ENCODE results near the gene IP6K1.
"Not testable (repeated sequence)": the region's sequence is repeated elsewhere in the genome, so short reads cannot be mapped to it uniquely, and the experiment has no call there.

The IP6K1 gene

GRCh38 chr3:49780080-49780974, 6.0 kb downstream of the IP6K1 start:
- H3K4me3 ChIP-seq (ENCODE audit: extremely low read depth, insufficient read depth, low read length, poor library complexity, severe bottlenecking), result no peak overlapping the region
- peaks cover 5% of the 10 kb centered on the region for H3K4me1 ChIP-seq (ENCODE audit: control insufficient read depth, insufficient read depth, low read length, poor library complexity, severe bottlenecking)
- peak overlapping the region; percentile 12 for H3K27ac ChIP-seq (ENCODE audit: low read depth, low read length, severe bottlenecking)
- 100% methylated on average over 2 of the region's 4 CpGs for WGBS, 2 experiments (ENCODE audit: insufficient coverage in 2 of 2)
- no peaks in the 10 kb centered on the region for H3K9me3 ChIP-seq (ENCODE audit: control insufficient read depth, low read length)
- peaks cover 84% of the 10 kb centered on the region for H3K36me3 ChIP-seq (ENCODE audit: control insufficient read depth, insufficient read depth, low read length)

- 100% methylated on average over 3 of the region's 5 CpGs for WGBS, 2 experiments (ENCODE audit: insufficient coverage in 2 of 2)
- H3K36me3 ChIP-seq (ENCODE audit: control insufficient read depth, insufficient read depth, low read length), result peaks cover 83% of the 10 kb centered on the region
Observed at GRCh38 chr3:49779358-49780079, 6.8 kb downstream of the IP6K1 start.

GRCh38 chr3:49776101-49776500, 10.2 kb downstream of the IP6K1 start:
- not testable (repeated sequence) for H3K4me3 ChIP-seq (ENCODE audit: extremely low read depth, insufficient read depth, low read length, poor library complexity, severe bottlenecking); H3K4me1 ChIP-seq (ENCODE audit: control insufficient read depth, insufficient read depth, low read length, poor library complexity, severe bottlenecking); H3K9me3 ChIP-seq (ENCODE audit: control insufficient read depth, low read length); H3K27ac ChIP-seq (ENCODE audit: low read depth, low read length, severe bottlenecking)
- H3K36me3 ChIP-seq (ENCODE audit: control insufficient read depth, insufficient read depth, low read length), result peaks cover 79% of the 10 kb centered on the region
- WGBS, 2 experiments (ENCODE audit: insufficient coverage in 2 of 2), result 84 to 89% methylated on average over 4 to 8 of the region's 8 CpGs

More at GRCh38 chr3:49779358-49780079, 6.8 kb downstream of the IP6K1 start:
- no peak overlapping the region for H3K4me3 ChIP-seq (ENCODE audit: extremely low read depth, insufficient read depth, low read length, poor library complexity, severe bottlenecking)
- peaks cover 5% of the 10 kb centered on the region for H3K4me1 ChIP-seq (ENCODE audit: control insufficient read depth, insufficient read depth, low read length, poor library complexity, severe bottlenecking)
- H3K27ac ChIP-seq (ENCODE audit: low read depth, low read length, severe bottlenecking), result no peak overlapping the region
- no peaks in the 10 kb centered on the region for H3K9me3 ChIP-seq (ENCODE audit: control insufficient read depth, low read length)

GRCh38 chr3:49775538-49775937, 10.8 kb downstream of the IP6K1 start:
- H3K36me3 ChIP-seq (ENCODE audit: control insufficient read depth, insufficient read depth, low read length), result peaks cover 80% of the 10 kb centered on the region
- 60 to 75% methylated on average over 1 to 2 of the region's 3 CpGs for WGBS, 2 experiments (ENCODE audit: insufficient coverage in 2 of 2)
- no peak overlapping the region for H3K27ac ChIP-seq (ENCODE audit: low read depth, low read length, severe bottlenecking)
- H3K4me1 ChIP-seq (ENCODE audit: control insufficient read depth, insufficient read depth, low read length, poor library complexity, severe bottlenecking), result no peaks in the 10 kb centered on the region
- H3K4me3 ChIP-seq (ENCODE audit: extremely low read depth, insufficient read depth, low read length, poor library complexity, severe bottlenecking), result no peak overlapping the region
- H3K9me3 ChIP-seq (ENCODE audit: control insufficient read depth, low read length), result no peaks in the 10 kb centered on the region

GRCh38 chr3:49772703-49773102, 13.6 kb downstream of the IP6K1 start:
- no peak overlapping the region for H3K4me3 ChIP-seq (ENCODE audit: extremely low read depth, insufficient read depth, low read length, poor library complexity, severe bottlenecking)
- H3K36me3 ChIP-seq (ENCODE audit: control insufficient read depth, insufficient read depth, low read length), result peaks cover 76% of the 10 kb centered on the region
- WGBS, 2 experiments (ENCODE audit: insufficient coverage in 2 of 2), result 94% methylated on average over 2 of the region's 2 CpGs; no CpG with 5 or more reads in 1 of the 2 experiments
- H3K27ac ChIP-seq (ENCODE audit: low read depth, low read length, severe bottlenecking), result no peak overlapping the region
- H3K9me3 ChIP-seq (ENCODE audit: control insufficient read depth, low read length), result no peaks in the 10 kb centered on the region
- H3K4me1 ChIP-seq (ENCODE audit: control insufficient read depth, insufficient read depth, low read length, poor library complexity, severe bottlenecking), result no peaks in the 10 kb centered on the region

- H3K36me3 ChIP-seq (ENCODE audit: control insufficient read depth, insufficient read depth, low read length), result peaks cover 69% of the 10 kb centered on the region
- no peaks in the 10 kb centered on the region for H3K4me1 ChIP-seq (ENCODE audit: control insufficient read depth, insufficient read depth, low read length, poor library complexity, severe bottlenecking)
- H3K4me3 ChIP-seq (ENCODE audit: extremely low read depth, insufficient read depth, low read length, poor library complexity, severe bottlenecking), result no peak overlapping the region
- WGBS, 2 experiments (ENCODE audit: insufficient coverage in 2 of 2), result 83% methylated on average over 1 of the region's 1 CpG; no CpG with 5 or more reads in 1 of the 2 experiments
- H3K9me3 ChIP-seq (ENCODE audit: control insufficient read depth, low read length), result no peaks in the 10 kb centered on the region
- H3K27ac ChIP-seq (ENCODE audit: low read depth, low read length, severe bottlenecking), result no peak overlapping the region
Observed at GRCh38 chr3:49771340-49771938, 14.9 kb downstream of the IP6K1 start.

- H3K27ac ChIP-seq (ENCODE audit: low read depth, low read length, severe bottlenecking), result no peak overlapping the region
- no peaks in the 10 kb centered on the region for H3K4me1 ChIP-seq (ENCODE audit: control insufficient read depth, insufficient read depth, low read length, poor library complexity, severe bottlenecking)
- H3K9me3 ChIP-seq (ENCODE audit: control insufficient read depth, low read length), result no peaks in the 10 kb centered on the region
- H3K36me3 ChIP-seq (ENCODE audit: control insufficient read depth, insufficient read depth, low read length), result peaks cover 63% of the 10 kb centered on the region
- H3K4me3 ChIP-seq (ENCODE audit: extremely low read depth, insufficient read depth, low read length, poor library complexity, severe bottlenecking), result no peak overlapping the region
Observed at GRCh38 chr3:49769926-49770325, 16.4 kb downstream of the IP6K1 start.

GRCh38 chr3:49769286-49769915, 16.9 kb downstream of the IP6K1 start:
- H3K4me3 ChIP-seq (ENCODE audit: extremely low read depth, insufficient read depth, low read length, poor library complexity, severe bottlenecking), result no peak overlapping the region
- no CpG with 5 or more reads among the region's 3 CpGs for WGBS, 2 experiments (ENCODE audit: insufficient coverage in 2 of 2)
- no peaks in the 10 kb centered on the region for H3K9me3 ChIP-seq (ENCODE audit: control insufficient read depth, low read length)
- H3K36me3 ChIP-seq (ENCODE audit: control insufficient read depth, insufficient read depth, low read length), result peaks cover 65% of the 10 kb centered on the region
- no peaks in the 10 kb centered on the region for H3K4me1 ChIP-seq (ENCODE audit: control insufficient read depth, insufficient read depth, low read length, poor library complexity, severe bottlenecking)
- H3K27ac ChIP-seq (ENCODE audit: low read depth, low read length, severe bottlenecking), result no peak overlapping the region

- WGBS, 2 experiments (ENCODE audit: insufficient coverage in 2 of 2), result 100% methylated on average over 2 to 3 of the region's 4 CpGs
- Histone ChIP-seq H3K4me1 (ENCODE audit: control insufficient read depth, insufficient read depth, low read length, poor library complexity, severe bottlenecking) (no peaks in the 10 kb centered on the region), H3K4me3 (ENCODE audit: extremely low read depth, insufficient read depth, low read length, poor library complexity, severe bottlenecking) (no peak overlapping the region), H3K36me3 (ENCODE audit: control insufficient read depth, insufficient read depth, low read length) (peaks cover 56% of the 10 kb centered on the region), H3K9me3 (ENCODE audit: control insufficient read depth, low read length) (no peaks in the 10 kb centered on the region), H3K27ac (ENCODE audit: low read depth, low read length, severe bottlenecking) (no peak overlapping the region)
Observed at GRCh38 chr3:49763981-49764380, 22.4 kb downstream of the IP6K1 start.

GRCh38 chr3:49761661-49762060, 24.7 kb downstream of the IP6K1 start:
- 100% methylated on average over 1 to 3 of the region's 3 CpGs for WGBS, 2 experiments (ENCODE audit: insufficient coverage in 2 of 2)
- H3K4me3 ChIP-seq (ENCODE audit: extremely low read depth, insufficient read depth, low read length, poor library complexity, severe bottlenecking), result no peak overlapping the region
- no peak overlapping the region for H3K27ac ChIP-seq (ENCODE audit: low read depth, low read length, severe bottlenecking)
- H3K9me3 ChIP-seq (ENCODE audit: control insufficient read depth, low read length), result no peaks in the 10 kb centered on the region
- H3K4me1 ChIP-seq (ENCODE audit: control insufficient read depth, insufficient read depth, low read length, poor library complexity, severe bottlenecking), result no peaks in the 10 kb centered on the region
- peaks cover 43% of the 10 kb centered on the region for H3K36me3 ChIP-seq (ENCODE audit: control insufficient read depth, insufficient read depth, low read length)
